HG02943 (cell line): ENCODE measurements around the gene ERGIC1.
A peak's percentile ranks its signal among the peaks of the same experiment; 100 is the strongest.

Source experiments
- ATAC-seq: cut with Tn5 transposase; IDR thresholded peaks from one replicate; pipeline ENCODE4 v1.9.1; 2021; ENCODE audit warnings: mild to moderate bottlenecking, low read depth, moderate library complexity; ENCODE audit not compliant: unreplicated experiment

The ERGIC1 gene

DNA sequence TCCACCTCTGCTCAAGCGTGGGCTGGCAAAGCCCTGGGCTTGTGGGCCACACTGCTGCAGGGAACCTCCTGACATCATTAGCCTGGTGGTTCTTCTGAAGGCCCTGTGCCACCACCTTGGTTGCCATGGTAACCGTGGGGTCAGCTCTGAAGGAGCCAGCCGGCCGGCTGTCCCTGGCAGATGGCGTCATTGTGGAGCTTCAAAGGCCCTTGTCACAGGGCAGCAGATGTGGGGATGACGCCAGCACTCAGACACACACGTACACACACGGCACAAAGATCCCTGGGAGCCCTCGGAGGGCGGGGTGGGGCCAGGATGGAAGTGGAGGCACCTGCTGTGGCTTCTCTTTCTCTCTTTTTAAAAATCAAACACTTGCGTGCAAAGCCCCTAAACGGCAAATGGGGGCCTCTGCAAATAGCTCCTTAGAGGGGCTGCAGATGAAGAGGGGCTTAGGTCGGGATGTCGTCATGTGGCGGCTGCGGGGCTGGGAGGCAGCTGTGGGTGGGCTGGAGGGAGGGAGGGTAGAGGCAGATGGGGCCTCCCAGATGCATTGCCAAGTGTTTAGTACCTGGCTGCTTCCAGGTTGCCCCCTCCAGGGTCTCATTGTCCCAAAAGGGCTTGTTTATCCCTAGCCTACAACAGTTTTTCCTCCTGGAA, 105.7 kb downstream of the ERGIC1 start:
- no peak for ATAC-seq

DNA sequence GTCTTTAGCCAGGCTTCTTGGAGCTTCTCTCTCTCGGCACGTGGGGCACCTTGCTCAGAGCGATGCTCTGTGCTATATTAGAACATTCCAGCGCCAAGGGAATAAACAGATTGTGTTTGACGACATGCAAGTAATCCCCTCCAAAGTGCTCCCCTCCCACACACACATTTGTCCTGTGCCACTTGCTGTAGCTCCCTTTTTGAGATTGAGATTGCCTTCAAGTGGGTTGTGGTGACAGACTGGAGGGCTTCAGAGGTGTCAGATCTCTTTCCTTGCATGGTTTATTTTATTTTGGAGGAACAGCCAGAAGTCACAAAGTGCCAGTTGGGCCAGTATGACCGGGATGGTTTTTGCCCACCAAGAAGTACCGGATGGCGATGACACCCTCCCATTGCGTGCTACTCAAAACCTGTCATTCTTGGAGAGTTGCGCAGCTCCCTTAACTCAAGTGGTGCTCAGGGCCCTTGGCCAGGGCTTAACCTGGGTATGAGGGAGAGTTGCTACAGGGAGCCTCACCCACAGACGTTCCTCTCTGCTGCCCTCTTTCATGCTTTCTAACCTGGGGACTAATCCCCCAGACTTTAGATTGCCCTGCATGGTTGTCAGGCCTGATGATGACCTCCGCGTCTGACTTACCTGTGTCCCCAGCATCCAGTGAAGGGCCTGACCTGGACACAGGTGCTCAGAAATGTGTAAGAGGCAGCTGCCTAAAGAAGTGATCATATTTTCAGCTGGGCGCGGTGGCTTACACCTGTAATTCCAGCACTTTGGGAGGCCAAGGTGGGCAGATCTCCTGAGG, 106.4 kb downstream of the ERGIC1 start:
- ATAC-seq, result no peak

DNA sequence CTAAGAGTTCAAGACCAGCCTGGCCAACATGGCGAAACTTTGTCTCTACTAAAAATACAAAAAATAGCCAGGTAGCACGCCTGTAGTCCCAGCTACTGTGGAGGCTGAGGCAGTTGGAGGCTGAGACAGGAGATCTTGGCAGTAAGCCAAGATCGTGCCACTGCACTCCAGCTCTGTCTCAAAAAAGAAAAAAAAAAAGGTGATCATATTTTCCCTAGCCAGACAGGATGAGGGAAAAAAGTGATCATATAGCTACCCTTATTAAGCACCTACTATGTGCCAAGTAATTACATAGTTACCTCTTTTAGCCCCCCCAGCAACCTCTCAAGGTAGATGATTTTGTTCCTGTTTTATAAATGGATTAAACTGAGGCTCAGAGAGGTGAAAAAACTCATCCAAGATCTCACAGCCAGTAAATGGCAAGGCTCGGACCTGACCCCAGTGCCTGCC, 107.0 kb downstream of the ERGIC1 start:
- ATAC-seq, result no peak

DNA sequence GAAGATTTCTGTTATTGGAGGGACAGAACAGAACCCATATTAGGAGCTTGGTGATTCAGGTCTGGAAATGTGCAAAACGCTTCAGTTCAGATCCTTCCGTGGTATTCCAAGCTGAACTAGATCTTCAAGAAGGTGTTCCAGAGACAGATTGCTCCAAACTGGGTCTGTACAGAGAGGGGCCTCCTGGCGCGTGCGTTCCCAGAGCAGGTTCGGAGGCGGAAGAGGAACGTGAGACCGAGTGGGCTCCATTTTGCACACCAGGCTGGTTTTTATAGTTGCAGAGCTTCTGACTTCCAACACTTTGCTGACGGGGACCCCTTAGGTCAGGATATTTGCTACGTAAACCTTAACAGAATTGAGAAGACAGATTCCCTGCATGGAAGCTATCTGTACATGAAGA, 108.5 kb downstream of the ERGIC1 start:
- no peak for ATAC-seq

DNA sequence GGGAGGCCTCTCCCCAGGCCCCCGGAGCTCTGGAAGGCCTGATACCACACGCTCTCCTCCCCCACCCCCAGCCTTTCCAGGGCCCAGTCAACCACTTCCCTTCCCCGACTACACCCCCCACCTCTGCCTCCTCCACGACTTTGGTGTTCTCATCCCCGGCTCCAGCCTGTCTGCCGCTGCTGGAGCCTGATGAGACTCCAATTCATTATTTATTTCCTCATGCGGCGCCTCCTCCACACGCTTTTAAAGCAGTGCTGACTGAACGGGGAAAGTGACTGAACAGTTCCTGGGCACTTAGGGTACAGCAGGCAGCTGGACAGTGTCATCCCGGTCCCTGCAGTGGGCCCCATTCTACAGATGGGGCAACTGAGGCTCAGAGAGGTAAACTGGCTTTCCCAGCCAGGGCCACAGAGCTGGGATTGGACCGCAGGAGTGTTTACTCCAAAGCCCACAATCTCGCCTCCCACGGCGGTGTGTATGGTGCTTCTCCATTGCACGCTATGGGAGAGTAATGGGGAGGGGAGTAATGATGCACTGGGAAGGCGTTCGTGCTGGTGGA, 109.3 kb downstream of the ERGIC1 start:
- no peak for ATAC-seq

DNA sequence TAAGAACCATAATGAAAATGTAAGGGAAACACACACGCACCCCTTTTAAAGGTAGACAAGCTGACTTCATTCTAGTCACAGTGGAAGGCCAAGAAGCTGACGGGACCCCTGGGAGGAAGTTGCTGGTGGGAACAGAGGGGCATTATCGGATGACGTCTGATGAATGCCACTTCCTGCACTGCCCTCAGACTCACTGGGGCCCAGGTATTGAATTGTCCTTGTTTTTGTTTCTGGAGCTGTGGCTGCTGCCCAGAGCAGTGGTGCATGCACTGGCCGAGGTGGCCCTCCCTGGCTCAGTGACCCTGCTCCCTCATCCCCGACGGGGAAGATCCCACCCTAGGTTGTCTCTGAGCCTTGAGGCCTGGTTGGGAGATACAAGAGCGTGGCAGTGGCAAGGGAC, 109.9 kb downstream of the ERGIC1 start:
- no peak for ATAC-seq

DNA sequence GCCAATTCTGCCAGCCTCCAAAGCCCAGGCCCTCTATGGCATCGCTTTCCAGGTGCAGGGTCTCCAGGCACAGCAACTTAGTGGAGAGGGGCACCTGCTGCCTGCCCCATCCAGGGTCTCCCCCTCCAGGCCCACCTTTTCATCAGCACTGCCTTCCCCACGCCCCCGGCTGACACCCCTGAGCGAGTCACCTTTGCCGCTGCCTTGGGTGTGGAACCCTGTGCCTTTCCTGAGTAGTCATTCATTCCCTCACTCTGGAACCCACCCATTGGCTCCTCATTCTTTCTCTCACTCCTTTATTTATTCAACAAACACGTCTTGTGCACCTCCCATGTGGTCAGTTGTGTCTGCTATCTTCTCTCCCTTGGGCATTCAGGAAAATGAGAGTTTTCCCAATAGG, 110.7 kb downstream of the ERGIC1 start:
- no peak for ATAC-seq

DNA sequence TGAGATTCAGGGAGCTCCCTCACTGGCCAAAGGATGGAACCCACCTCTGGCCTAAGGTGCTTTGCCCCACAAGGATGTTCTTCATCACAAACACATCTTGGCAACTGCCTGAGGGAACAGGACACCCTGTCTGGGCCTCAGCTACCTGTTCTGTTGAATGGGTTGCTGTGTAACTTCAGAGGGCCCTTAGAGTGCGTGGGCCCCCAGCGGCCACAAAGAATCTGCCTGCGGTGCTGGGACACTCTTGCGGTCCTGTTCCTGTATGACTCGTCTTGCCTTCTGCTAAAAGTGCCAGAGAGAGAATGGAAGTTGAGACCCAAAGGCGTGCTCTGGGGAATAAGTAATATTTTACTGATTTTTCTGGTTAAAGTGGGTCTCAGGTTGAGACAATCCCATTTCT, 111.1 kb downstream of the ERGIC1 start:
- no peak for ATAC-seq

DNA sequence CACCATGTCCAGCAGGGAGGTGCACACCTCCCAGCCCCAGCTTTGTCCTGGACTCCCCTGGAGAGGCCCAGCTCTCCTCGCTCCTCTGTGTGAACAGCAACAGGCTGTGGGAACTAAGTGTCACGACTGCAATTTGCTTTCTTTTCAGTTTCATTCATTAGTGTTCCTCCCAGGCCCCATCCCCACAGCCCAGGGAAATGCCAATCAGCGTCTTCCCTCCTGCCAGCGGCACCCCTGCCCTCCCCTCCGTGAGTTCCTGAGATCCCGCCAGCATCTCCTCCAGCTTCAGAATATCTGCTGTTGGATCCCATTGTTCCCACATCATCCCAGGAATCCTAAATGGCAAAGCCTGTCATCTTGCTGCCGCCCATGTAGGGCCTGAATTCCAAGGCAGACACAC, 112.1 kb downstream of the ERGIC1 start:
- ATAC-seq, result no peak

DNA sequence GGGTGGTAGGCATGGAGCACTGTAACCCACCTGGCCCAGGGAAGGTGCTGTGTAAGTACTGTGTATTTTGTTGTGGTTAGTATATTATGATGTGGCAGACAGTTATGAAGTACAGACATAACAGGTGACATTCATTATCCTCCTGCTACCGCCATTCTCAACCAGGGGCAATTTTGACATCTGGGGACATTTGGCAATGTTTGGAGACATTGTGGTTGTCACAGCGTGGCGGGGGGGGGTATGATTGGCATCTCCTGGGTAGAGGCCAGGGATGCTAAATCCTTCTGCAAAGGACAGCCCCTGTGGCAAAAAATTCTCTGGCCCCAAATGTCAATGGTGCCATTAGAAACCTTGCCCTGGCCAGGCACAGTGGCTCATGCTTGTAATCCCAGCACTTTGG, 115.4 kb downstream of the ERGIC1 start:
- no peak for ATAC-seq

DNA sequence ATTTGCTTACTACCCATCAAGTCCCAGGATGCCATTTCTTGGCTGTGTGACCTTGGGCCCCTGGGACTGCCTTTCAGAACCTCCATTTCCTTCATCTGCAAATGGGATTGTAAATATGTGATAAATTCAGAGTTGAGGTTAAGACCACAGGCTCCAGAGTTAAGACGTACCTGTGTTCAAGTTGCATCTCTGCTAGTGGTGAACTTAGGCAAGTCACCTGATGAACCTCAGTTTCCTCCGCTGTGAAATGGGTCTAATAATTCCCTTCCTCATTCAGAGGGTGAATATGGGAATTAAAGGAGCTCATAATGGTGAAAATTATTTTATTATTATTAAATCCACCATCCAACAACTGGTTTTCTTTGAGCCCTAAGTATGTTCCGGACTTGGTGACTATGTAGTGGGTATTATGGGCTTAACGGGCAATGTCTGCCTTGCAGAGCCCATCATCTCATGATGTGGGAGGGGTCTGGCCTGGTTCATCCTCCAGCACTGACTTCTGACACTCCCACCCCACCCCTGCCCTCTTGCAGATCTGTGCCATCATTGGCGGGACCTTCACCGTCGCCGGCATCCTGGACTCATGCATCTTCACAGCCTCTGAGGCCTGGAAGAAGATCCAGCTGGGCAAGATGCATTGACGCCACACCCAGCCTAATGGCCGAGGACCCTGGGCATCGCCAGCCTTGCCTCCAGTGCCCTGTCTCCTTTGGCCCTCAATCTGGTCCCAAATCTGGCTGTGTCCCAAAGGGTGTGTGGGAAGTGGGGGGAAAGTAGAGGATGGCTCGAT, 116.3 kb downstream of the ERGIC1 start:
- no peak for ATAC-seq

DNA sequence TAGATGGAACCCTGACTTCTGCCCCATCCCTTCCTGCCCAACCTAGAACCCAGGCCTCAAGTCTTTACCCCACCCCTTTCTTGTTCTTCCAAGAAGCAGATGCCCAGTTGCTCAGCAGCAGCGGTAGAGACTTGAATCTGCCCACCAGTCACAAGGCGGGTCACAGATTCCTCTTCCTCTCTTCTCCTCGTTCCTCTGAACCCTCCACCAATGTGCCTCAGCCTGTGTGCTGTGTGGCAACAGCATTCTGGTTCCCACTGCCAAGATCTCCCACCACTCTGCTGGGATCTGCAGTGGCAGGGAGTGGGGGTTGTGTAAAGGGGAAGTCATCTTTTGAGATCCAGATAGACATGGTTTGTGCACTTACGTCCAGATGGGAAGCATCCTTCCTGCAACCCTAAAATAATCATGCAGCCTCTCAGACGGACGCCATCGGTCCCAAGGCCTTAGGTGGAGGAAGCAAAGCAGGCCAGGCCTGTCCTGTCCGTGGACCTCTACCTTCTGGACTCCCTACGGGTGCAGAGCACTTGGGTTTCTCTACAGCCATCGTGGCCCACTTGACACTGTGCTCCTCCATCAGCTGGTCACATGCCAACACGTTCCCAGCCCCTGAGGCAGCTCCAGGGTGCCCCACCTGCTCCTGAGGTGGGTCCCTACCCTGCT, 117.5 kb downstream of the ERGIC1 start:
- no peak for ATAC-seq

DNA sequence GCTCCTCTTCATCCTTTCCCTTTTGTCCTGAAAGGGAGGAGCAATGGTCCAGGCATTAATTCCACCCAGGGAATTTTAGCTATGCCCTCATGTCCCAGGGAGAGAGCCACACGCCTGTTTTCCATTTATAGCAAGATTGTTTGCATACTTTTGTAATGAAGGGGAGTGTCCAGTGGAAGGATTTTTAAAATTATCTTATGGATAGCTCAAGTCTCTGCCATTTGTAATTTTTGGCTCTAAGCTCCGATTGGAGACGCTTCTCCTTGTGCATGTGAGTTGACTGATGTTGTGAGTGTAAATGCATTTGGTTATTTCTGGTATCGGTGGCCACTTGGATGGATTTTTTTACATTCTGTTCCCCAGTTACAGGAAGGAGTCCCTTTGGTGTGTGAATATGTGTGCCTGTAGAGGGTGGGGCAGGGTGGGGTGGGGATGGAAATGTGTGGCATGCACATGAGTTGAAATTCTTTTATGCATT, 118.0 kb downstream of the ERGIC1 start:
- ATAC-seq, result no peak

DNA sequence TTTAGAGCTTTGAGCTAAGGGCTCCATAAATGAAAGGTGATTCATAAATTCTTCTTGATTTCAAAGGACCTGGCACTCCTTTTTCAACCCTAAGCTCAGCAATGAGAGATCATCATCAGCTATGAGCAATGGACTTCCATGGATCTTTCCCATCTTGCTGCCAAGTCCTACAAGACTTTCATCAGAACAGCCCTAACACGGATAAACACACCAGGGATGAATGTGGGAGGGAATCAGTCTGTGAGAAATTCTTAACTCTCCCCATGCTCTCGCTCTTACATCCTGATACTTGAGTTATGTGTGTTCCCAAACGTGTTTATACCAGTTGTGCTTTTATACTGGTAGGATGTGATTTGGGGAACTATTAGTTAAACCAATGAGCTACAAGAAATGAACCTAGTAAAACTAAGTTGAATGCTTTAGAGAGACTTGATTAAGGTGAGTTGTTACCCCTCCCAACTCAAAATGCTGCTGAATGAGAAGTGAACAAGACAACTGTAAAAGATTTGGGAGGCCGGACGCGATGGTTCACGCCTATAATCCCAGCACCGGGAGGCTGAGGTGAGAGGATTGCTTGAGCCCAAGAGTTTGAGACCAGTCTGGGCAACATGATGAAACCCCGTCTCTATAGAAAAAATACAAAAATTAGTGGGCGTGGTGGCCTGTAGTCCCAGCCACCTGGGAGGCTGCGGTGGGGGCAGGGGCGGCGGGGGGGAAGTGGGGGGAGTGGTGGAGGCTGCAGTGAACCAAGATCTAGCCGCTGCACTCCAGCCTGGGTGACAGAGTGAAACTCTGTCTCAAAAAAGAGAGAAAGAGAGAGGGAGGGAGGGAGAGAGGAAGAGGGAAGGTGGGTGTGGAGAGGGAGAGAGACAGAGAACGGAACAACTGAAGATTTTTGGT, 120.0 kb downstream of the ERGIC1 start:
- ATAC-seq, result no peak

DNA sequence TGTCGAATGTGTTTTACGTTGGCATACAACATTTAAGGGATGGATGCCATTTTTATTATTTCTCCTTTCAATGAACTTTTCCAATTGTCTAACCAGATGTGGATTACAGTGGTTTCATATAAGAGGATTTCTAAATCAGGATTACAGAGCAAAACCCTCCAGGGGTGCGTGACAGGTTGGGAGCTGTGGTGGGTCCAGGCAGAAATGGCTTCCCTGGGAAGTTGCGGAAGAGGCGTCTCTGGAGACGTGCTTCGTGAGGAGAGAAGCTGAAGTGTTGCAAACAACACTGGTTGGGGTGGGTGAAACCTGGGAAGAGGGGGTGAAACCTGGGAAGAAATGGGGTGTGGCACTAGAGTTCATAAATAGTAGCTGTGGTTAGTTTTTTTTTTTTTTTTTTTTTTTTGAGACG, 120.7 kb downstream of the ERGIC1 start:
- ATAC-seq, result no peak

DNA sequence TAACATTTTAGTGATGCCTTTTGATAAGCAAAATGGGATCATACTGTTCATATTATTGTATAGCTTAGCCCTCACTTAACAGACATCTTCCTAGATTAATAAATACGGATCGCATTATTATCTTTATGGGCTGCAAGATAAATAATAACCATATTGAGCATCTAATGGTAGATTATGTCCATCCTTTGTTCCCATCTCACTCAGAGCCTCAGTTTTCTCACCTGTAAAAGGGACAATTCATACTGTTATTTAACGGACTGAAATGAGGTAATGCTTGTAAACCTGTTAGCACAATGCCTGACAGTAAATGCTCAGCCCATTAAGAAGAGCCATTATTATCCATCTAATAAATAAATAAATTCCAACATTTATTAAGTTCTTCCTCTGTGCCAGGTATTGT, 122.2 kb downstream of the ERGIC1 start:
- ATAC-seq, result no peak

DNA sequence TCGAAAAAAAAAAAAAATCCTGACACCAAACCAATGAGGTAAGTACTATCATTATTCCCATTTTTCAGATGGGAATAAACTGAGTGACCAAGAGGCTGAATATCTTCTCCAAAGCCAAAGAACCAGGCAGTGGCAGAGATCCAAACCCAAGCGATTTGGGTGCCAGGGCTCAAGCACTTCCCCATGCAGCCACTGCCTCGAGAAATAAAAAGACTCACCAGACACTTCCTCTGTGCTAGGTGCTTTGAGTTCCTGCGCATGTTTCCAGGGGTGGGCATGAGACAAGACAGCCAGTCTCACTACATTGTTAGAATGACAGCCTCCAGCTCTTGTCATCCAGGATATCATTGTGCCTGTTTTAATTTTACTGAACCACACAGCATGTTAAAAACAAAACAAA, 122.9 kb downstream of the ERGIC1 start:
- no peak for ATAC-seq

DNA sequence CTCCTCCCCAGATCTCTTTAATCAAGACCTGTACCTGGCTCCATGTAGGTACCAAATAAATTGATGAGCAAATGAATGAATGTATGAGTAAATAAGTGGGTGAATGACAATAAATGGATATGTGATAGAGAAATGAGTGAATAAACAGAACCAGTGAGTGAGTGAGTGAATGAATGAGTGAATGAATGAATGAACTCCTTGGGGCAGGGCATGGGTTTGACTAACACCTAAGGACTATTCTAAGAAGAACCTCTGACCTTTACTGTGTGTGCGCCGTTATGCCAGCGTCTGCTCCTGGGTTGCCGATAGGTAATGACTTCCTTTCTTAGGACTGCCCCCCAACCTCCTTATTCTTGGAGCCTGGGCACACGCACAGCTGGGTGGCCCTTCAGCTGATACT, 123.4 kb downstream of the ERGIC1 start:
- ATAC-seq, result no peak

DNA sequence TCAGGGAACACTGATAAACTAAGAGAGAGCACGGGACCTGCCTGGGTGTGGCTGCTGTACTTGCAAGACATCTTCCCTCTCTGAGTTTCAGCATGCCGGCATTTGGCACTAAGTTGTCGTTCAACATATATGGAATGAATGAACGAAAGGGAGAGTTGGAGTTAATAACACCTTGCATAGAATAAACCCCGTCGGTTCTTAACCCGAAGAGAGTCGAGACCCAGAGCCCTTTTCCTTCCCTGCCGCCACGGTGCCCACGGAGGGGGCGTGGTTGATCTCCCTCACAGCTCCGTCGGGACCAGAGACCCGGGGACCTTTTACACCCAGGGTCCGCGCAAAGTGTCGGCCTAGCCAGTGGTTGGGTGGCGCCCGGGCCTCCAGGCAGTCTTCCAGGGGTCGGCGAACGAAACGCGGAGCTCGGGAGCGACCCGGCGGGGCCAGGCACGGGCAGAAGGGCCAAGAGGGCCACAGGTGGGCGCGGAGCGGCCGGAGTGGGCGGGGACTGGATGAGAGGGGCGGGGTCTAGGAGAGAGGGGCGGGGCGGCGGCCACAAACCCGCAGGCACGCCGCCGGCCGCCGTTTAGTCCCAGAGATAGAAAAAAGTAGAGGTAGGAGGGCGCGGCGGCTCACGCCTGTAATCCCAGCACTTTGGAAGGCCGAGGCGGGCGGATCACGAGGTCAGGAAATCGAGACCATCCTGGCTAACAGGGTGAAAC, 124.4 kb downstream of the ERGIC1 start:
- ATAC-seq, result peak; percentile 56
